Stimulated activated CD4-positive, alpha-beta T cell treated with anti-CD3 and anti-CD28 coated beads, TNF-alpha, amount 100 ng/mL, for 48 hours (primary cell): ENCODE measurements around the gene MARCHF3.
"Not testable (repeated sequence)": the region's sequence is repeated elsewhere in the genome, so short reads cannot be mapped to it uniquely, and the experiment has no call there.

ENCODE experiments used
- DNase-seq, 3 donors: peaks; one replicate each; pipeline ENCODE4 v3.0.0-alpha.2; 2020; ENCODE audit warnings: low read depth in 3 of 3

MARCHF3 gene

GRCh38 chr5:126848253-126848652, 182.1 kb downstream of the MARCHF3 start:
- DNase-seq, result no peak

DNA sequence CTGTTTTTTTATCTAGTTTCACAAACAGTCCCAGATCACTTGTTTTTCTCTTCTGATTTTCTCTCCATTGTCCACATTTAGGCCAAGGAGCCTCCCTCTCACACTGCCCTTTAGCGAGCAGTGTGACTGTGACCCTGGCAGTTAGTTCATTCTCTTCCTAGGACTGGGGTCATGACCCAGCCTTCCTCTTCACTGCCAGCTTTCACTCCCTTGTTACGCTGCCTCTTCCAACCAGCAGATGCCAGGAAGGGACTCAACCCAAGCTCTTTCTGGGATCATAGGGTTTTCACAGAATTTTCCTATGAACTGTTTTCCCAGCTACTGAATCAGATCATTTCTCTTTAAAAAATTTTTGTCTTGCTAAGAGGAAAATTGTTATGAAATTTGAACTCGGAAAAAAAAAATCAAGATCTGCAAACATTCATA, 182.5 kb downstream of the MARCHF3 start:
- no peak for DNase-seq

GRCh38 chr5:126847456-126847820, 182.9 kb downstream of the MARCHF3 start:
- no peak for DNase-seq

GRCh38 chr5:126846744-126847455, 183.5 kb downstream of the MARCHF3 start:
- DNase-seq, result no peak

GRCh38 chr5:126846344-126846743, 184.0 kb downstream of the MARCHF3 start:
- DNase-seq, result no peak

- DNase-seq, result peak in 1 of 3 donors; percentile 11
Observed at GRCh38 chr5:126845470-126846070, 184.8 kb downstream of the MARCHF3 start.

DNA sequence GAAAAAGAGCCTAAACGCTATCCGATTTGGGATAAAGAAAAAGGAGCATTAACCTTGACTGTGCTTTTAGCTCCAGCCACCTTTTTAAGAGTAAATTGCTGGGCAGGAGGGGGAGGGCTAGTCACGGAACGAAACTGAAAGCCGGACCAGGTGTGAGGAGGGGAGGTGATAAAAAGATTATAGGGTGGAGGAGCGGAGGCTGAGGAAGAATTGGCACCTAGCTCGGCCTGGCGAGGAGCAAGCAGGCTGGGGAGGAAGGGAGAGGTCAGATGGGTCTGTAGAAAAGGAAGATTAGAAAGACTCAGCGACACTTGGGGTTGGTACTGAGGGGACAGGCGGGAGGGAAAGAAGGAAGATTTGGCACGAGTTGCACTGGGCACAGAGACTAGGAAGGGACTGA, 187.0 kb downstream of the MARCHF3 start:
- not testable (repeated sequence) for DNase-seq

- not testable (repeated sequence) for DNase-seq
Observed at GRCh38 chr5:126839407-126839806, 191.0 kb downstream of the MARCHF3 start.

GRCh38 chr5:126837906-126838539, 192.3 kb downstream of the MARCHF3 start:
- no peak for DNase-seq

- no peak for DNase-seq
Observed at GRCh38 chr5:126837242-126837641, 193.1 kb downstream of the MARCHF3 start.

DNA sequence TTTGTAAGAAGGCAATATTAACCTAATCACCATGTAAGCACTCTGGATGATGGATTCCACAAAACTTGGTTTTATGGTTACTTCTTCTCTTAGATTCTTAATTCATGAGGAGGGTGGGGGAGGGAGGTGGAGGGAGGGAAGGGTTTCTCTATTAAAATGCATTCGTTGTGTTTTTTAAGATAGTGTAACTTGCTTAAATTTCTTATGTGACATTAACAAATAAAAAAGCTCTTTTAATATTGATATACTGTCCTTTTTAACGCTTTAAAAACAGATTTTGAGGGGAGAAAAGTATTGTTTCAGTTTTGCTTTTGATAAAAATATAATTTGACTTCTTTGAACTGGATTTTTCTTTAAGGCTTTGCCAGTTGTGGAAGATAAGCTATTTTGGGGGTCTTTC, 193.6 kb downstream of the MARCHF3 start:
- no peak for DNase-seq

DNA sequence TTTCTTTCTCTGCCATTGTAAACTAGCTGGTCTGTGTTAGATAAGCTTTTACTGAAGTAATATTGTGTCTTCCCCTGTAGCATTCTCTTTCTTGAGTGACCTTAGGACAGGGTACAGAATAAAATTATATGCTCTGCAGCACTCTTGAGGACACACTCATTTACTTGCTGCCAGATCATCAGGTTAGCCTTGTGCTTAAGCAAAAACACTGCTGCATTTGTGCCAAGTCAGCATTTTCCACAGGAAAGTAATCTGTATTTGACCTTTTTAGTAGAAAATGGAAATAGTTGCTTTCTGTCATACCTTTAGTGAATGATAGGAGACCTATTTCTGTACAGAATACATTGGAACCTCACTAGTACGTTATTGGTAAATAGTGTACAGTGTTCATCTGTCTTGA, 199.2 kb downstream of the MARCHF3 start:
- DNase-seq, result no peak

DNA sequence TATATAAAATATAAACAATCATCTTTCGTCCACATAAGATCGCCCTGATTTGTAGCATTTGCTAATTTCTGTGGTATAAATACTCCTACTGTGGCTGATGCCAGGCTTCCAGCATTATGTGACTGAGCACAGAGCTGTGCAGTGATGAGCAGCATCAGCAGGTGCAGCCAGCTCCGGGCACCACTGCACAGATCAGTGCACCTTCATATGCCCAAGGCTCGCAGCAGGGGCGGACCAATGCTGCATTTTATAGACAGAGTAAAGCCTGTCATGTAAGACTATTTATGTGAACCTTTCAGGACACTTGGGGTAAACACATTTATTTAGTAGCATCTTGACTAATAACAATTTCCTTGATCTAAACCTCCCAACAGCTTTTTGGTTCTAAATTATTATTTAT, 200.3 kb downstream of the MARCHF3 start:
- no peak for DNase-seq

- no peak for DNase-seq
Observed at GRCh38 chr5:126829098-126829497, 201.3 kb downstream of the MARCHF3 start.

- no peak for DNase-seq
Observed at GRCh38 chr5:126826619-126827215, 203.6 kb downstream of the MARCHF3 start.

GRCh38 chr5:126819253-126819652, 211.1 kb downstream of the MARCHF3 start:
- no peak for DNase-seq

- DNase-seq, result no peak
Observed at GRCh38 chr5:126818736-126819135, 211.6 kb downstream of the MARCHF3 start.
